GM06990 (cell line): Measurements from ENCODE around the gene NT5C3B.
"Not testable (repeated sequence)": the region's sequence is repeated elsewhere in the genome, so short reads cannot be mapped to it uniquely, and the experiment has no call there.

Experiments
- DNase-seq: peaks from one replicate; pipeline ENCODE4 v3.0.0-alpha.2; 2011; ENCODE audit not compliant: insufficient read length; ENCODE audit errors: extremely low read depth
- H3K27me3 ChIP-seq: replicated peaks from 2 replicates; pipeline ENCODE4 v1.6.0; 2011; ENCODE audit warnings: low read length; ENCODE audit not compliant: control insufficient read depth, insufficient read depth
- H3K36me3 ChIP-seq: 2 replicates; pipeline ENCODE4 v1.5.1; 2011; ENCODE audit warnings: low read length; ENCODE audit not compliant: control insufficient read depth, insufficient read depth
- H3K4me3 ChIP-seq: replicated peaks from 2 replicates; pipeline ENCODE4 v1.5.1; 2011; ENCODE audit warnings: low read depth, mild to moderate bottlenecking, control low read depth, low read length
- CTCF ChIP-seq: IDR thresholded peaks from 2 replicates; pipeline ENCODE4 v1.5.1; 2011; ENCODE audit warnings: low read length, control low read depth, mild to moderate bottlenecking, inconsistent platforms; ENCODE audit not compliant: insufficient read depth, poor library complexity, severe bottlenecking

NT5C3B gene

DNA sequence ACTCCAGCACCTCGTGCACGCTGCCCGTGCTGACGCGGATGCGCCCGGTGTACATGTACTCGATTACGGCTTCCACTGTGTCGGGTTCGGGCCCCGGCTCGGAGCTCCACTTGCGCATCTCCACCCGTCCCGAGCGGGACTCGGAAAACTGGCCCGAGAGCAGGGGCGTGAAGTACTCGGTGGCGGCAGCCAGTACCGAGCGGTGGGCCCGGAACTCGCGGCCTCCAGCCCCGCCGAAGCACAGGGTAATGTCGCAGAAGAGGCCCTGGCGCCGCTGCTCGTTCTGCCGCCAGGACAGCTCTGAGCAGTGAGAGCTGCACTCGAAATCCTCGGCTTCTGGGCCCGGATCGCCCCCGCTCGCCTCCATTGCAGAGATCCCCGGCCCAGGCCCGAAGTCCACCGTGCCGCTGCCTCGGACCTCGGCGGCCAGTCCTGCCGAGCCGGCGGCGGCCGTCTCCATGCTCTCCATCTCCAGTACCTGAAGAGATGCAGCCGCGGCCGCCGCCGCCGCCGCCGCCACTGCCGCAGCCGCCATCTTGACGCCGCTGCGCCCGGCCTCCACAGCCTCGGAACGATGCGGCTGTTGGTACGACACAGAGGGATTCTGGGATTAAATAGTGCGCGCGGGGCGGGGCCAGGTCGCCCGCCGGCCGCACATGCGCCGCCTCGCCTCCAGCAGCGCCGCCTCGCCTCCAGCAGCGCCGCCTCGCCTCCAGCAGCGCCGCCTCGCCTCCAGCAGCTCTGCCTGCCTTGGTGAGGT lies 29.0 kb upstream of the NT5C3B start, which contains the start of gene KLHL11:
TSS of gene KLHL11 (minus strand) at position 588 of the 760 bp plus-strand sequence. CDS start at position 535, 53 bp downstream.
- Histone ChIP-seq H3K27me3 (no peaks in the 10 kb centered on the region), H3K36me3 (peaks cover under 1% of the 10 kb centered on the region), H3K4me3 (peak within 1 kb of the TSS; percentile 98)
- TF ChIP-seq CTCF: no peak
- DNase-seq: peak; percentile 93

DNA sequence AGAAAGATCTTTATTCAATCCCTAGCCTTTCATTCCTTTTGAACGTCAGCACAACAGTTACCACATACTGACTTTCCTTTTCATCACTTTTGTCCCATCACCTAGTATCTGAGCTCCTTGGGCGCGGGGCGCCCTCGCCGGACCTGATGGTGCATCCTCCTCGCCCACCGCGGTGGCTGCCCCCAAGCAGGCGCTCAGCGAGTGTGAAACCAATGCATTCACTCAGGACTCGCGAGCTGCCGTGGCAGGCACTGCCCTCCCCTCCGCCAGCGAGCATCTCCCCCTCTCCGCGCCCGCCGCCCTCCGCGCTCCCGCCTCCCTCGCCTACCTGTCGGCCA lies 28.4 kb upstream of the NT5C3B start:
- DNase-seq: peak; percentile 76
- Histone ChIP-seq H3K27me3 (no peaks in the 10 kb centered on the region), H3K4me3 (peak overlapping the region; percentile 98), H3K36me3 (no peaks in the 10 kb centered on the region; the same call in none of the 2 replicates)
- TF ChIP-seq CTCF: no peak

DNA sequence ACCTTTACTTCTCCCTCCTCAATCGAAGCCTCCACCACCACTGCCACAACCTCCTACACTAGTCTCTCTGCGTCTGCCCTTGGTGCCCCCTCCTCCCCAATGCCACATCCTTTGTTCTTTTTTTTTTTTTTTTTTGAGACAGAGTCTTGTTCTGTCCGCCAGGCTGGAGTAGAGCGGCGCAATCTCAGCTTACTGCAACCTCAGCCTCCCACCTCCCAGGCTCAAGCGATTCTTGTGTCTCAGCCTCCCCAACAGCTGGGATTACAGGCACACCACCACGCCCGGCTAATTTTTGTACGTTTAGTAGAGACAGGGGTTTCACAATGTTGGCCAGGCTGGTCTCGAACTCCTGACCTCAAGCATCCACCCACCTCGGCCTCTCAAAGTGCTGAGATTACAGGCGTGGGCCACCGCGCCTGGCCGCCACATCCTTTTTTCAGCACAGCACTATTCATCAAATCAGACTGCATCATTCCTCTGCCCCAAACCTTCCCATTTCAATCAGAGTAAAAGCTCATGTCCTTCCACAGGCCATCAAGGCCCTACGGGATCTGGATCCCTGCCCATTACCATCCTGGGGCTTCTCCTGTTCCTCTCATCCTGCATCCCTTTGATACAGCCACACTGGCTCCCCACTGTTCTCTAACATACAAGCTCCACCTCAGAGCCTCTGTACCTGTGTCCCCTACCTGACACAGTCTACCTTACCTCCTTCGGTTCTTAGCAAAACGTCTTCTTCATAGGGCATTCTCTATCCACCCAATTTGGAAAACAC lies 27.2 kb upstream of the NT5C3B start:
- Histone ChIP-seq H3K27me3 (no peaks in the 10 kb centered on the region), H3K4me3 (peak overlapping the region; percentile 98; the same call in 1 of the 2 replicates), H3K36me3 (no peaks in the 10 kb centered on the region; the same call in 1 of the 2 replicates)
- no peak for DNase-seq
- TF ChIP-seq CTCF: no peak

GRCh38 chr17:41860254-41860931 lies 24.4 kb upstream of the NT5C3B start:
- Histone ChIP-seq H3K4me3 (no peak overlapping the region), H3K27me3 (no peaks in the 10 kb centered on the region), H3K36me3 (no peaks in the 10 kb centered on the region; the same call in 1 of the 2 replicates)
- DNase-seq: no peak
- TF ChIP-seq CTCF: no peak

DNA sequence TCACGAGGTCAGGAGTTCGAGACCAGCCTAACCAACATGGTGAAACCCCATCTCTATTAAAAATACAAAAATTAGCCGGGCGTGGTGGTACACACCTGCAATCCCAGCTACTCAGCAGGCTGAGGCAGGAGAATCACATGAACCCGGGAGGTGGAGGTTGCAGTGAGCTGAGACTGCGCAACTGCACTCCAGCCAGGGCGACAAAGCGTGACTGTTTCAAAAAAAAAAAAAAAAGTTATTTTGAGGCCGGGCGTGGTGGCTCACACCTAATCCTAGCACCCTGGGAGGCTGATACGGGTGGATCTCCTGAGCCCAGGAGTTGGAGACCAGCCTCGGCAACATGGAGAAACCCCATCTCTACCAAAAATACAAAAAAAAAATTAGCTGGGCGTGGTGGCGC lies 15.3 kb upstream of the NT5C3B start:
- DNase-seq, H3K36me3 ChIP-seq, H3K27me3 ChIP-seq: not testable (repeated sequence)

More for the DNA sequence above, 15.3 kb upstream of the NT5C3B start:
- H3K4me3 ChIP-seq: not testable (repeated sequence)
